ENCODE measurements around the gene EPYC. TPM values are rescaled to one million over a fixed set of nuclear protein-coding genes. Genes with fewer than 3 reads are reported as not detected.
"Not testable (repeated sequence)": the region's sequence is repeated elsewhere in the genome, so short reads cannot be mapped to it uniquely, and the experiment has no call there.

Gene EPYC
- total RNA-seq, 2 donors from 2014 or later, result not detected

- H3K4me3 Mint-ChIP-seq; H3K4me1 Mint-ChIP-seq; H3K27ac Mint-ChIP-seq; H3K36me3 Mint-ChIP-seq (ENCODE audit: low read depth); H3K9me3 ChIP-seq (ENCODE audit: control insufficient read depth, low read length, poor library complexity, severe bottlenecking); ATAC-seq; DNase-seq: not testable (repeated sequence)
- H3K27me3 Mint-ChIP-seq, result peaks cover 16% of the 10 kb centered on the region
Observed at GRCh38 chr12:90985331-90985730, 19.4 kb downstream of the EPYC start.

- H3K4me1 Mint-ChIP-seq, result peaks cover 2% of the 10 kb centered on the region
- no peaks in the 10 kb centered on the region for H3K9me3 ChIP-seq (ENCODE audit: control insufficient read depth, low read length, poor library complexity, severe bottlenecking)
- ATAC-seq, result no peak
- peaks cover 16% of the 10 kb centered on the region for H3K27me3 Mint-ChIP-seq
- H3K4me3 Mint-ChIP-seq, result no peak overlapping the region
- peaks cover 3% of the 10 kb centered on the region for H3K36me3 Mint-ChIP-seq (ENCODE audit: low read depth)
- H3K27ac Mint-ChIP-seq, result no peak overlapping the region
- no peak for DNase-seq
Observed at GRCh38 chr12:90984114-90984513, 20.7 kb downstream of the EPYC start.

GRCh38 chr12:90982170-90982569 is 22.6 kb downstream of the EPYC start:
- H3K9me3 ChIP-seq (ENCODE audit: control insufficient read depth, low read length, poor library complexity, severe bottlenecking), result no peaks in the 10 kb centered on the region
- Mint-ChIP-seq H3K4me1 (peaks cover 2% of the 10 kb centered on the region), H3K27me3 (peaks cover 16% of the 10 kb centered on the region), H3K36me3 (ENCODE audit: low read depth) (peaks cover 3% of the 10 kb centered on the region), H3K27ac (no peak overlapping the region), H3K4me3 (no peak overlapping the region)
- DNase-seq (no peak), ATAC-seq (no peak)

GRCh38 chr12:90979951-90980350 is 24.8 kb downstream of the EPYC start:
- peaks cover 3% of the 10 kb centered on the region for H3K36me3 Mint-ChIP-seq (ENCODE audit: low read depth)
- H3K27ac Mint-ChIP-seq, result no peak overlapping the region
- H3K4me3 Mint-ChIP-seq, result no peak overlapping the region
- ATAC-seq, result no peak
- peaks cover 16% of the 10 kb centered on the region for H3K27me3 Mint-ChIP-seq
- peaks cover 2% of the 10 kb centered on the region for H3K4me1 Mint-ChIP-seq
- no peak for DNase-seq
- H3K9me3 ChIP-seq (ENCODE audit: control insufficient read depth, low read length, poor library complexity, severe bottlenecking), result no peaks in the 10 kb centered on the region

GRCh38 chr12:90979019-90979418 is 25.8 kb downstream of the EPYC start:
- peaks cover 18% of the 10 kb centered on the region for H3K27me3 Mint-ChIP-seq
- DNase-seq (no peak), ATAC-seq (no peak)
- no peak overlapping the region for H3K27ac Mint-ChIP-seq
- no peaks in the 10 kb centered on the region for H3K9me3 ChIP-seq (ENCODE audit: control insufficient read depth, low read length, poor library complexity, severe bottlenecking)
- H3K4me1 Mint-ChIP-seq, result no peaks in the 10 kb centered on the region
- peaks cover 1% of the 10 kb centered on the region for H3K36me3 Mint-ChIP-seq (ENCODE audit: low read depth)
- no peak overlapping the region for H3K4me3 Mint-ChIP-seq

GRCh38 chr12:90978117-90978770 is 26.5 kb downstream of the EPYC start:
- H3K4me1 Mint-ChIP-seq, result no peaks in the 10 kb centered on the region
- no peak overlapping the region for H3K4me3 Mint-ChIP-seq
- DNase-seq (no peak), ATAC-seq (no peak)
- no peaks in the 10 kb centered on the region for H3K36me3 Mint-ChIP-seq (ENCODE audit: low read depth)
- H3K9me3 ChIP-seq (ENCODE audit: control insufficient read depth, low read length, poor library complexity, severe bottlenecking), result no peaks in the 10 kb centered on the region
- peaks cover 16% of the 10 kb centered on the region for H3K27me3 Mint-ChIP-seq
- no peak overlapping the region for H3K27ac Mint-ChIP-seq

- no peaks in the 10 kb centered on the region for H3K9me3 ChIP-seq (ENCODE audit: control insufficient read depth, low read length, poor library complexity, severe bottlenecking)
- ATAC-seq, result no peak
Observed at GRCh38 chr12:90977224-90977623, 27.5 kb downstream of the EPYC start.

GRCh38 chr12:90974286-90974685 is 30.5 kb downstream of the EPYC start:
- Mint-ChIP-seq H3K27me3 (peaks cover 12% of the 10 kb centered on the region), H3K36me3 (ENCODE audit: low read depth) (no peaks in the 10 kb centered on the region), H3K27ac (no peak overlapping the region), H3K4me3 (no peak overlapping the region), H3K4me1 (no peaks in the 10 kb centered on the region)
- ATAC-seq (no peak), DNase-seq (no peak)
- H3K9me3 ChIP-seq (ENCODE audit: control insufficient read depth, low read length, poor library complexity, severe bottlenecking), result no peaks in the 10 kb centered on the region

More at GRCh38 chr12:90977224-90977623, 27.5 kb downstream of the EPYC start:
- no peaks in the 10 kb centered on the region for H3K36me3 Mint-ChIP-seq (ENCODE audit: low read depth)
- H3K4me1 Mint-ChIP-seq, result no peaks in the 10 kb centered on the region
- no peak overlapping the region for H3K27ac Mint-ChIP-seq
- H3K4me3 Mint-ChIP-seq, result no peak overlapping the region
- no peak for DNase-seq
- H3K27me3 Mint-ChIP-seq, result peaks cover 16% of the 10 kb centered on the region

GRCh38 chr12:90972226-90972625 is 32.5 kb downstream of the EPYC start:
- ATAC-seq (no peak), DNase-seq (no peak)
- Mint-ChIP-seq H3K27ac (no peak overlapping the region), H3K4me1 (no peaks in the 10 kb centered on the region), H3K4me3 (no peak overlapping the region), H3K27me3 (peaks cover 12% of the 10 kb centered on the region), H3K36me3 (ENCODE audit: low read depth) (no peaks in the 10 kb centered on the region)
- H3K9me3 ChIP-seq (ENCODE audit: control insufficient read depth, low read length, poor library complexity, severe bottlenecking), result no peaks in the 10 kb centered on the region

GRCh38 chr12:90970911-90971310 is 33.9 kb downstream of the EPYC start:
- no peak overlapping the region for H3K27ac Mint-ChIP-seq
- DNase-seq (no peak), ATAC-seq (no peak)
- H3K36me3 Mint-ChIP-seq (ENCODE audit: low read depth), result no peaks in the 10 kb centered on the region
- no peaks in the 10 kb centered on the region for H3K4me1 Mint-ChIP-seq
- H3K4me3 Mint-ChIP-seq, result no peak overlapping the region
- peaks cover 12% of the 10 kb centered on the region for H3K27me3 Mint-ChIP-seq
- no peaks in the 10 kb centered on the region for H3K9me3 ChIP-seq (ENCODE audit: control insufficient read depth, low read length, poor library complexity, severe bottlenecking)

GRCh38 chr12:90970471-90970870 is 34.3 kb downstream of the EPYC start:
- no peak for ATAC-seq

GRCh38 chr12:90969851-90970250 is 34.9 kb downstream of the EPYC start:
- no peak for ATAC-seq

More at GRCh38 chr12:90970471-90970870, 34.3 kb downstream of the EPYC start:
- no peaks in the 10 kb centered on the region for H3K36me3 Mint-ChIP-seq (ENCODE audit: low read depth)
- no peak overlapping the region for H3K4me3 Mint-ChIP-seq
- no peaks in the 10 kb centered on the region for H3K4me1 Mint-ChIP-seq
- no peaks in the 10 kb centered on the region for H3K9me3 ChIP-seq (ENCODE audit: control insufficient read depth, low read length, poor library complexity, severe bottlenecking)
- DNase-seq, result no peak
- no peak overlapping the region for H3K27ac Mint-ChIP-seq
- peaks cover 12% of the 10 kb centered on the region for H3K27me3 Mint-ChIP-seq

GRCh38 chr12:90969346-90969745 is 35.4 kb downstream of the EPYC start:
- H3K27ac Mint-ChIP-seq, result no peak overlapping the region
- no peak for ATAC-seq
- H3K9me3 ChIP-seq (ENCODE audit: control insufficient read depth, low read length, poor library complexity, severe bottlenecking), result no peaks in the 10 kb centered on the region
- H3K36me3 Mint-ChIP-seq (ENCODE audit: low read depth), result no peaks in the 10 kb centered on the region
- no peak for DNase-seq
- peaks cover 9% of the 10 kb centered on the region for H3K27me3 Mint-ChIP-seq
- H3K4me1 Mint-ChIP-seq, result peaks cover 2% of the 10 kb centered on the region
- no peak overlapping the region for H3K4me3 Mint-ChIP-seq

More at GRCh38 chr12:90969851-90970250, 34.9 kb downstream of the EPYC start:
- H3K4me3 Mint-ChIP-seq, result no peak overlapping the region
- H3K4me1 Mint-ChIP-seq, result no peaks in the 10 kb centered on the region
- no peaks in the 10 kb centered on the region for H3K9me3 ChIP-seq (ENCODE audit: control insufficient read depth, low read length, poor library complexity, severe bottlenecking)
- peaks cover 12% of the 10 kb centered on the region for H3K27me3 Mint-ChIP-seq
- no peaks in the 10 kb centered on the region for H3K36me3 Mint-ChIP-seq (ENCODE audit: low read depth)
- DNase-seq, result no peak
- H3K27ac Mint-ChIP-seq, result no peak overlapping the region

- no peaks in the 10 kb centered on the region for H3K9me3 ChIP-seq (ENCODE audit: control insufficient read depth, low read length, poor library complexity, severe bottlenecking)
- Mint-ChIP-seq H3K27ac (no peak overlapping the region), H3K27me3 (peaks cover 5% of the 10 kb centered on the region), H3K4me1 (peaks cover 2% of the 10 kb centered on the region), H3K36me3 (ENCODE audit: low read depth) (no peaks in the 10 kb centered on the region), H3K4me3 (no peak overlapping the region)
- DNase-seq, result no peak
- no peak for ATAC-seq
Observed at GRCh38 chr12:90965204-90965603, 39.6 kb downstream of the EPYC start.
